ENCODE measurements around the gene FTL.
A peak's percentile ranks its signal among the peaks of the same experiment; 100 is the strongest.
"Not testable (repeated sequence)": the region's sequence is repeated elsewhere in the genome, so short reads cannot be mapped to it uniquely, and the experiment has no call there.

Gene FTL

DNA sequence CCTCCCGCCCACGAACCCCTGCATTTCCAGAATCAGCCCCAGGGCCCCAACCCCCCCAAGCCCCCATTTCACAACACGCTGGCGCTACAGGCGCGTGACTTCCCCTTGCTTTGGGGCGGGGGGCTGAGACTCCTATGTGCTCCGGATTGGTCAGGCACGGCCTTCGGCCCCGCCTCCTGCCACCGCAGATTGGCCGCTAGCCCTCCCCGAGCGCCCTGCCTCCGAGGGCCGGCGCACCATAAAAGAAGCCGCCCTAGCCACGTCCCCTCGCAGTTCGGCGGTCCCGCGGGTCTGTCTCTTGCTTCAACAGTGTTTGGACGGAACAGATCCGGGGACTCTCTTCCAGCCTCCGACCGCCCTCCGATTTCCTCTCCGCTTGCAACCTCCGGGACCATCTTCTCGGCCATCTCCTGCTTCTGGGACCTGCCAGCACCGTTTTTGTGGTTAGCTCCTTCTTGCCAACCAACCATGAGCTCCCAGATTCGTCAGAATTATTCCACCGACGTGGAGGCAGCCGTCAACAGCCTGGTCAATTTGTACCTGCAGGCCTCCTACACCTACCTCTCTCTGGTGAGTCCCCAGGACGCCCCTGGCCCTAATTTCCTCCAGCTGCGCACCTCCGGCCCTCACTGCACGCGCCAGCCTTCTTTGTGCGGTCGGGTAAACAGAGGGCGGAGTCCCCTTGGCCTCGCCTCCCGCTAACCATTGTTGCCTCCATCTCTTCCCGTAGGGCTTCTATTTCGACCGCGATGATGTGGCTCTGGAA is at the start of gene FTL:
Gene FTL (plus strand): TSS at position 270 of the 766 bp plus-strand sequence. CDS start 199 bp downstream, at position 469.
- TF ChIP-seq CTCF (IDR thresholded peaks at IDR 0.05; ENCODE audit: low read depth, low read length) = no peak
- H3K4me3 ChIP-seq (ENCODE audit: low read depth, low read length) = peak within 1 kb of the TSS; percentile 68

DNA sequence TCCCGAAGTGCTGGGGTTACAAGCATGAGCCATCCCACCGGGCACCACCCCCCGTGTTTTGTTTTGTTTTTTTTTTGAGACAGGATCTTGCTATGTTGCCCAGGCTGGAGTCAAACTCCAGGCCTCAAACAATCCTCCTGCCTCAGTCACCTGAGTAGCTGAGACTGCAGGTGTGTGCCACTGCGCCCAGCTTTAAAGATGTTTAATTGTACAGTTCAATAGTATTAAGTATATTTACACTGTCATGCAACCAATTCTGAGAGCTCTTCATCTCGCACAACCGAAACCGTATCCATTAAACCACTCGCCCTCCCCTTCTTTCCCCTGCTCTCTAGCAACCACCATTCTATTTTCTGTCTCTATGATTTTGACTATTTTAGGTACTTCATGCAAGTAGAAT is 49.4 kb upstream of the FTL start:
- no peak overlapping the region for H3K4me3 ChIP-seq (ENCODE audit: low read depth, low read length)
- TF ChIP-seq CTCF (IDR thresholded peaks at IDR 0.05; ENCODE audit: low read depth, low read length) = no peak

- no peak overlapping the region for H3K4me3 ChIP-seq (ENCODE audit: low read depth, low read length)
- no peak for TF ChIP-seq CTCF (IDR thresholded peaks at IDR 0.05; ENCODE audit: low read depth, low read length)
Measured at GRCh38 chr19:48918071-48918470, 47.0 kb upstream of the FTL start.

DNA sequence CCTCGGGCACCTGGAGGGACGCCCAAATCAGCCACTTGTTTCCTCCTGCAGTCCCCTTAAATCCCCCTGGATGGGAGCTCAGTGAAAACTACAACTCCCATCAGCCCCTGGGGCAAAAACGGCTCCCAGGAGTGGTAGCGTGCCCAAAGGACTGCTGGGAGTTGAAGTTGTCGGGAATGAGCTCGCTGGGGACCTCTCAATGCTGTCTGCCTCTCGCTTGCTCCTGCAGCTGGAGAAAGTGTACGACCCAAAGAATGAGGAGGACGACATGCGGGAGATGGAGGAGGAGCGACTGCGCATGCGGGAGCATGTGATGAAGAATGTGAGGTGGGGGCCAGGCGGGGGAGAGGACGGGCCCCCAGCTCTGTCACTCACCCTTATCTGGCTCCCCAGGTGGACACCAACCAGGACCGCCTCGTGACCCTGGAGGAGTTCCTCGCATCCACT is 46.3 kb upstream of the FTL start:
- TF ChIP-seq CTCF (IDR thresholded peaks at IDR 0.05; ENCODE audit: low read depth, low read length) = no peak
- no peak overlapping the region for H3K4me3 ChIP-seq (ENCODE audit: low read depth, low read length)

GRCh38 chr19:48919271-48919670 is 45.8 kb upstream of the FTL start:
- not testable (repeated sequence) for H3K4me3 ChIP-seq (ENCODE audit: low read depth, low read length)

DNA sequence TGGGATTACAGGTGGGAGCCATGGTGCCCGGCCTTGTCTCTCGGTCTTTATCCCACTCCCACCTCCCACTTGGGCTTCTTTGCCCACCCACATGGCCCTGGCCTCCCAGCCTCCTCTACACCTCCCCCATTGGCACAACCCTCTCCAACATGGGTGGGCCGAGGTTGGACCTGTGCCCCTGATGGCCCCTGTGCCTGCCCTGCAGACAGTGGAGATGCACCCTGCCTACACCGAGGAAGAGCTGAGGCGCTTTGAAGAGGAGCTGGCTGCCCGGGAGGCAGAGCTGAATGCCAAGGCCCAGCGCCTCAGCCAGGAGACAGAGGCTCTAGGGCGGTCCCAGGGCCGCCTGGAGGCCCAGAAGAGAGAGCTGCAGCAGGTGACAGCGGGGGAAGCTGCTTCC is 44.2 kb upstream of the FTL start:
- TF ChIP-seq CTCF (IDR thresholded peaks at IDR 0.05; ENCODE audit: low read depth, low read length) = no peak

DNA sequence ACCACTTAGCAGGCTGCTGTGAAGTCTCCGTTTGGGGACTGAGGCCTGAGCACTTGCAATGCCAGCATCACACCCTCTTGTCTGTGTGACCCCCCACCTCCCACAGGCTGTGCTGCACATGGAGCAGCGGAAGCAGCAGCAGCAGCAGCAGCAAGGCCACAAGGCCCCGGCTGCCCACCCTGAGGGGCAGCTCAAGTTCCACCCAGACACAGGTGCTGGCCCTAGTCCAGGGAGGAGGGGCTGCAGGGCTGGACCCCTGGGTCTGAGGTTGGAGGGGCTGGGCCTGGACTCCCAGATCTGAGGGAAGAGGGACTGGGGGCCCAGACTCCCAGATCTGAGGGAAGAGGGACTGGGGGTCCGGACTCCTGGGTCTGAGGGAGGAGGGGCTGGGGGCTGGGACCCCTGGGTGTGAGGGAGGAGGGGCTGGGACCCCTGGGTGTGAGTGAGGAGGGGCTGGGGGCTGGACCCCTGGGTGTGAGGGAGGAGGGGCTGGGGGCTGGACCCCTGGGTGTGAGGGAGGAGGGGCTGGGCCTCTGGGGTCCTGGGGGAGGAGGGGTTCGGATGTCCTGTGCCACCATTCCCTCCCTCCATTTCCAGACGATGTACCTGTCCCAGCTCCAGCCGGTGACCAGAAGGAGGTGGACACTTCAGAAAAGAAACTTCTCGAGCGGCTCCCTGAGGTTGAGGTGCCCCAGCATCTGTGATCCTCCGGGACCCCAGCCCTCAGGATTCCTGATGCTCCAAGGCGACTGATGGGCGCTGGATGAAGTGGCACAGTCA is 43.2 kb upstream of the FTL start:
- no peak for TF ChIP-seq CTCF (IDR thresholded peaks at IDR 0.05; ENCODE audit: low read depth, low read length)
- H3K4me3 ChIP-seq (ENCODE audit: low read depth, low read length) = no peak overlapping the region

More for the DNA sequence above, 44.2 kb upstream of the FTL start:
- H3K4me3 ChIP-seq (ENCODE audit: low read depth, low read length) = no peak overlapping the region

Measured in WI38 (cell line).